HG02852 (cell line): ENCODE measurements around the gene LGR6.
"Not testable (repeated sequence)": the region's sequence is repeated elsewhere in the genome, so short reads cannot be mapped to it uniquely, and the experiment has no call there.

Experiments
- ATAC-seq: cut with Tn5 transposase; IDR thresholded peaks from one replicate; pipeline ENCODE4 v1.9.1; 2021; ENCODE audit warnings: mild to moderate bottlenecking, moderate library complexity; ENCODE audit not compliant: unreplicated experiment

Gene LGR6

DNA sequence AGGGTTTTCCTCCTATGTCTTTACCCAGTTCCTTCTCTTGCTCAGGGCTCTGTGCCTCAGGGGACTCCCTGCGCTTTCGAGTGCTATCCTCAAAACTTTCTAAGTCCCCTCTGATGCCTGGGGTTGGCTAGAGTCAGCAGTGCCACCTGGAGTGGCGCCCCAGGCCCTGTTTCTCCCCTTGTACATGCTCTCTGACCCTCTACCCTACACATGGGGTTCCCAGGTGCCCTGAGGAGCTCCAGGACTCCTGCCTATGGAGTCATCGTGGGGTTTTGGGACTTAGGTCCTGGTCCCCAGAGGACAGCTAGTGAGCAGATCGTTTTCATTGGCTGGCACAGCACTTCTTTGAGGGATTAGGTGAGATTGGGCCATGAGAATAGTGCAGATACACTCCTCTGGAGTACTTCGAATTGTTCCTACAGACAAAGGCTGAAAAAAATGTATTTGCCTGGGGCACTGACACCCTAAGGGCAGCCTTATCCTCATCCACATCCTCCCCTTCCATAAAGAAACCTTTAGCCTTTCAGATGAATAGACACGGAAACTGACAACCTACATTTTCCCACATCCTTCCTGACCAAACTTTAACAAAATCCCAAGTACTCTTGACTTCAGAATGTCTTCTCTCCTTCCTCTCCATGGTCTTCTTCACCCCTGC is 41.5 kb downstream of the LGR6 start:
- no peak for ATAC-seq

DNA sequence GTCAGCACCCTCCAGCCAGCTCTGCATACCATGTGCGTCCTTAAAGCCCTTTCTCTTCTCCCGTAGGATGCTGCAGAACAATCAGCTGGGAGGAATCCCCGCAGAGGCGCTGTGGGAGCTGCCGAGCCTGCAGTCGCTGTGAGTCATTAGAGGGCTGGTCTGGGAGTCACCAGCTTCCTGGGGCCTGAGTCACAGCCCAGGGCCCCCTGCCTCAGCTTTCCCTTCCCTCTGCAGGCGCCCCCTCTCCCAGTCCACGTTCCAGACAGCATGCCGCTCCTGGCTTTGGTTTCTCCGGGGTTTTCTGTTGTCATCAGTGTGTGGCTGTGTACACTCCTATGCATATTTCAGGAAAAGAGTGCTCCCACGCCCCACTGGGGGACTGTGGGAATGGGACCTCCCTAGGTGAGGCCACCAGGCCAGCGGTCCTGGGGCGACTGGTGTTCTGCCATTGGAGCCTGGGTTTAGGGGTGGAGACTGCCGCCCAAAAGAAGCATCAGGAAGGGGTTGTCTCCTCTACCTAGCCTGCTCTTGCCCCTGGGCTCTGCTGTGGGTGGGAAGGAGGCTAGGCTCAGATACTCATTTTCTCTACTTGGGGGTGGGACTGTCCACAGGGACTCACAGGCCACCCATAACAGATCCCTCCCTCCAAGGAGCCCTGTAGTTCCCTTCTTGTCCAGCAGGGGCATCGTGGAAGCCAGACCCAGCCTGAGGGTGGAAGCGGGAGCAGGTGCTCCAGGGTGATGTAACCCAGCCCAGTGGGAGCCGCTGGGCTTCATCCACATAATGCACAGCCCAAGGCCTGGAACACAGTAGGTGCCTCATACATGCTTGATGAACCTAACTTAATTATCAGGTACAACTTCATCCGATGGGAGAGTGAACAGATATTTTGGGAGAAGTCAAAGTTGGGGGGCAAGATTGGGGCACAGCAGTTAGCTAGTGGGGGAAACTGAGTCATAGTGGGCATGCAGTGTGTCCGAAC is 42.5 kb downstream of the LGR6 start:
- peak; percentile 54 for ATAC-seq

DNA sequence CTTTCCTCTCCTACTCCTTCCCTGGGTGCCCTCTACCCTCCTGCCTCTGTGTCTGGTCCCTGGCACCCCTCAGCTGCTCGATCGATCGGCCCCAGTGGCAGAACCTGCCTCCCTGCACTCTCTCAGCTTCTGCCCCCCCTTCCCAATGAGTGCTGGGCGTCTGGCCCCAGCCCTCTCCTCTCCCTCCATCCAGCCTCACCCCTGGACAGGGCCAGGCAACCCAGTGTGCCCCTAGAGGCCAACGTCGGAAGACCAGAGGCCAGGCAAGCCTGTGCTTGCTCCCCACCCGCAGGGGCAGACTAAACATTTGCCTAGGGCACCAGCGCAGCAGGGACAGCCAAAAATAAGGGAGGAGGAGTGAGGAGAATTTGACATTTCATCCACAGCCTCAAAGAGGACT is 43.5 kb downstream of the LGR6 start:
- no peak for ATAC-seq

DNA sequence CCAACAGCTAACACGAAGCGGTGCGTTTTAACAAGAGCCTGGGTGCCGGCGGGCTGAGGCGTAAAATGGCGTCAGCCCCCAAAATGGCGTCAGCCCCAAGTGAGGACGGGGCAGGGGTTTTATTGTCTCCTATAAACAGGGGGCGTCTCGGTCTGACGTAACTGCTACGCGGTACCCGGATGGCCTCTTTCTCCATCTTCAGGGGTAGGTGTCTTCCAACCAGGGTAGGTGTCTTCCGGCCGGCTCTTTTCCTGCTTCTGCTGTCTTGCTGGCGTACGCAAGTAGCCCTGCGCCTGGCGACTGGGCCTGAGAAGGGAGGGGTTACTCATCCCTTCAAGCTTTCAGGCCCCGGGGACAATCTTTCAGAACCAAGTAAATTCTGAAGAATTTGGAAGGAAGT is 45.3 kb downstream of the LGR6 start:
- ATAC-seq: no peak

DNA sequence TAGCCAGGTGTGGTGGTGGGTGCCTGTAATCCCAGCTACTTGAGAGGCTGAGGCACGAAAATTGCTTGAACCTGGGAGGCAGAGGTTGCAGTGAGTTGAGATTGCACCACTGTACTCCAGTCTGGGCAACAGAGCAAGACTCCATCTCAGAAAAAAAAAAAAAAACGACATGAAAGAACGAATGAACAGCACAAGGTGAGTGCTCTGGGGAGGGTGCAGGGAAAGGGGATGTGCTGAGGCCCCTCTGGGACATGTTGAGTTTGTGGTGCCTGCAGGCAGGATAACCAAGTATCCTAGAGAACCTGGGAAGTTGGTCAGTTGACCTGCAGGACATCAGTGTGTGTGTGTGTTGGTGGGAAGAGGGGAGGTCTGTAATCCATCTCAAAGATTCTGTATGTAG is 46.6 kb downstream of the LGR6 start:
- not testable (repeated sequence) for ATAC-seq

DNA sequence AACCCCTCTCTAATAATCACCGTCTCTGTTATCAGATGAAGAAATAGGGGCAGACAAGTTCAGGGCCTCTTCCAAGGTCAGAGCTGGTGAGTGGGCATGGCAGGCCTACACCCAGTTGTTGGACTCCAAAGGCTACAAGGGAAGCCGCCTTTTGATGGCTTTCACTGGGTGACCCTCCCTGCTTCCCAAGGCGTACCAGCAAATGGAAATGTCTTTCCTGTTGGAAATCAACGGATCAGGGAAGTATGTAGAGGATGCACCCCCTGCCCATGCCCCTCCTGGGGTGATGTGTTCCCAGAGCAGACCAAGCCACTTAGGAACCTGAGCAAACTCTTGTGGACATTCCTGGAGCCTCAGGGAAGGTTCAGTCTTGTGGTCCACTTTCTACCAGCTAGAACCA is 47.4 kb downstream of the LGR6 start:
- ATAC-seq: no peak

DNA sequence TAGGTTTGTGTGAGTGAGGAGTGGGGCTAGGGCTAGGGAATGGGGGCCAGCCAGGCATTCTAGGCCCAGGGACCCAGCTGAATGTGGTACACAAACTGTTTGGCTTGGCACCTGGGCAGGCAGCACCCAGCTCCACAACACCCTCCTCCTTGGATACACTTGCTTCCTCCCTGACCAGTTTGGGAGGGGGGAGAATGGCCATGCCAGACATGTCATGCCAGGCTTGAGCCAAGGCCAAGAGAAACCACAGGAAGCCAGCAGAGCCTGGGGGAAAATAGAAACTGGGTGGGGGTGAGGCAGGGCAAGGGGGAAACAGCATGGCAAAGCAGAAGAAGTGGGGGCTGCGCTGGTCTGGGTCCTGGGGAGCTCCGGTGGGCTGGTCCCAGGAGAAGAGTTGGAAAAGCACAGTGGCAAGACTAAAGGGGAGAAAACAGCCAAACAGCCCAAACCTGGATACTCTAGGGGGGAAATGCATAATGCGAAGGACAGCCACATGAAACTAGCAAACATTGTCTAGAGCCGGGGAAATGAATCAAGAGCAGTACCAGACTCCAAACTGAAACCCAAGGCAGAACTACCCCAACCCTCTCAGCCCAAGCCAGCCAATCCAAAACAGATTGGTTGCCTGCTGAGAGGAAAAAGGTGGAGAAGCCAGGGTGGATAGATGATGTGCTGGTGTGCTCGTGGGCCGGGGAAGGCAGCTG is 47.9 kb downstream of the LGR6 start:
- ATAC-seq: no peak

DNA sequence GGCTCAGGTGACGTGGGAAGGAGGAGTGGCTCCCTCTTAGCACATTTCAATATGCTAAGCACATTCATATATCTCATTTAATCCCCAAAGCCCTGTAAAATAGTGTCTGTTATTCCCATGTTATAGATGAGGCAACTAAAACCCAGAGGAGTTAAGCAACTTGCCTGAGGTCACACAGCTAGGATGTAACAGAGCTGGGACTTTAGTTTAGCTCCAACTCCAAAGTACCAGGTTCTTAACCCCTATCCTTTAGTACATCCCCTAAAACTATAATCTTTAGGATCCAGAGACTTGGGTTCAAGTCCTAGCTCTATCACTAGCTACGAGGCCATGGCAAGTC is 48.5 kb downstream of the LGR6 start:
- ATAC-seq: no peak

DNA sequence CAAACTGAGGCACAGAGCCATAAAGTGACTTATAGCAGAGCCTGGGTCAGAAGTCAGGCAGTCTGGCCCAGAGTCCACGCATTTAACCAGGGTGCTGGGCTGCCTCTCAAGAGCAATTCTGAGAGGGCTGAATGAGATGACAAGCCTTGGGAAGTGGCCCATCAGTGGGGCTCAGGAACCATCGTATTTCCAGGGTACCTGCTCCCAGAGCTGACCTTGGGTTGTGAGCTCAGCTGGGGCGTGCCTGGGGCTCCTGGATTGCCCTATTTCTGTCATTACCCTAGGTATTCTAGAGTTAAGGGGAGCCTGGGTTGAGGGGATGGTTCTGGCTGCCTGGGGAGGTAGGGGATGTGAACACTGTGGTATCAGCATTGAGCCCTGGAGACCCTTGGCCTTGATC is 49.4 kb downstream of the LGR6 start:
- no peak for ATAC-seq

DNA sequence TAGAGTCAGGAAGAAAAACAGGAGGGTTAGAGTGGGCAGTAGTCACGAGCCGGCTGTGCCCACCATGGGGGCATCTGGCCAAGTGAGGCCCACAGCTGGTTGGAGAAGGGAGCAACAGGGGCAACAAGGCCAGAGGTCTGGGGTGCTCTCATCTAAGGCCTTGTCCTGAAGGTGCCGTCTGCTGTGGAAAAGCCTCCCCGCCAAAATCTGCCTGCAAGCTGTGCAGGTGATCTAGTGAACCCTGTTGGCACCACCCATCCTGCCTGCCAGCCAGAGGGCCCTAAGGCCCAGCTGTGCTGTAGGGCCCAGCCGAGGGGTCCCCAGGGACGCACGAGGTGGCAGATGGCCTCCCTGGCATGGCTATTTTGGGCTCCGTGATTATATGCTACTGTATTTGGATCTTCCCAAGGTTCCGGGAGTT is 51.3 kb downstream of the LGR6 start:
- ATAC-seq: no peak

DNA sequence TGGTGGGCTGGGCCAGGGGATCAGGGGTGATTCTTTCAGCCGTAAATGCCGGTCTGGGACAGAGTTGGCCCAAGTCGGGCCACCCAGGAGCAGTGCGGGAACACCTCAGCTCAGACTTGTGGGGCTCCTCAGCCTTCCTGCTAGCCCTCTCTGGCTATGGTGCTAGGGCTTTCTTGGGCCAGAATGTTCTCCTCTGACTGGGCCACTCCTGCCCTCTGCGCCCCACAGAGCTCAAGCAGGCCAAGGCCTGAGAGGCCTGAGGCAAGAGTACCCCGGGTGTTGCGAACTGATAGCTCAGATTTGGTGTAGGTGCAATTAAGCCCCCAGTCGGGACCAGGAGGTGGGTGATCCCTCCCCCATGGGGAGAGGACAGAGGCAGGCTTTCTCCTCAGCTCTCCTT is 51.8 kb downstream of the LGR6 start:
- ATAC-seq: no peak

DNA sequence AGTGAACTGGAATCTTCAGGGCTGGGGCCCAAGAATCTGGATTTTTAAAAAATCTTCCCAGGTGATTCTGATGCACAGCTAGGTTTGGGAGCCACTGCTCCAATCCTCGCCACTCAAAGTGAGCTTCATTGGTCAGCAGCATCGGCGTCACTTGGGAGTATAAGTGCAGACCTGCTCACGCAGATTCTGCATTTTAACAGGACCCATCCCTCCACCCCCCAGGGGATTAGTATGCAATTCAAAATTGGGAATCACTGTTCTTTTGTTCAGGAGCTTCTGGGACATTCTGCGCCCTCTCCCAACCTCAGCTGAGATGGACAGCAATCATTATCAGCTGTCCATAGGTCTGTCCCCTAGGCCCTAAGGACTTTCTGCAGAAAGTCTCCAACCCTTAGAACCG is 53.5 kb downstream of the LGR6 start:
- no peak for ATAC-seq

DNA sequence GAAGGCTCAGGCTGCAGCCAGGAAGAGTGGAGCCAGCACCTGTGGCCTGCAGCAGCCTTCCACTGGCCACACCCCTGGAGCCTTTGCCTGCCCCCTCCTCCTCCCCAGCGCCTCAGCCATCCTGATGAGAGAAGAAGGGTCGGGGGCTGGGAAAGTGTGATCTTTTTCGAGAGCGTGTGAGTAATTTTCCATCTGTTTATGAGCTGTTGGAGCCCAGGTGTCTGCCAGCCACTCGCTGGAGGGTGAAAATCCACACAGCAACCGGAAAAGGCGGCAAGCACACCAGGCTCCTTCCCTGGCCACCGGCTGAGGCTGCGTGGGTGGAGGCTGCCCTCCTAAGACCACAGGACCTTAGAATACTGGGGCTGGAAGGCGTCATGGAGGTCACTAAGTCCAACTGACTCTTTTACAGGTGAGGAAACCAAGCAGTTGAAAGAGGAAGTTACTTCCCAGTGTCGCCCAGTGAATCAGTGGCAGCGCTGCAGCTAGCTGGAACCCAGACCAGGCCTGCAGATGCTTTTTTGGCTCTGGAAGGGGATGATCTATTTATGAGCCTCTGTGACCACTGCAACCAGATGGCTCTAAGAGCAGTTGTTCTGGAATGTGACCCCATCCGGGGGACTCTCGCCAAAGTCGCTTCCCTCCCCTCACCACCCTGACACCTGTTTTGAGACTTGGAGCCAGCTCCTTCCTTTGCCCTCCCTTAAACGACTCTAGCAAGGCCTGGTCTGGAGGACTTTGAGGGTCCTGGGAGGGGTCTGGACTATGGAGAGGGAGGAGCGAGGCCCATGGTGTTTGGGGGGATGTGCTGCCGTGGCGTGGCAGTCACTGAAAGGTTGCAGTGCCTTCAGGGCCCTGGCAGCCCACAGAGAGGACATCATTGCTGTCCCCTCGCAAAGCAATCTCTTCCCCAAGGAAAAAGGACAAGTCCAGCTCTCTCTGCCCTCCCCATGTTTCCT is 54.5 kb downstream of the LGR6 start:
- no peak for ATAC-seq

DNA sequence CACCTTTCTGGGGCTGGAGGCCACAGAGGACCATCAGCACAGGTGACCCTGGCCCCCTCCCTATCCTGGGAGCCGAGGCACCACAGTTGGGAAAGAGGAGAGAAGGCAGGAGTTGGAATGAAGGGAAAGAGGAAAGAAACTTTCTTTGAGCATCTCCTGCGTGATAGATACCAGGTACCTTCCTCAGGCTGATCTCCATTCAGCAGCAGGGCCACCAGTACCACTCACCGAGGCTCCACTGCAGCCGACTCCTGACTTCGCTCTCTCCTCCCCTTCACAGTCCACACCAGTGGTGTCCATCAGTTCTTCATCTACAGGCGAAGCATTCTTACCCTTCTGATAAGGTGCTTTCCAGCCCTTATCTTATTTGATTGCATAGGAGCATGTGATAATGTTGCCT is 55.3 kb downstream of the LGR6 start:
- ATAC-seq: no peak

DNA sequence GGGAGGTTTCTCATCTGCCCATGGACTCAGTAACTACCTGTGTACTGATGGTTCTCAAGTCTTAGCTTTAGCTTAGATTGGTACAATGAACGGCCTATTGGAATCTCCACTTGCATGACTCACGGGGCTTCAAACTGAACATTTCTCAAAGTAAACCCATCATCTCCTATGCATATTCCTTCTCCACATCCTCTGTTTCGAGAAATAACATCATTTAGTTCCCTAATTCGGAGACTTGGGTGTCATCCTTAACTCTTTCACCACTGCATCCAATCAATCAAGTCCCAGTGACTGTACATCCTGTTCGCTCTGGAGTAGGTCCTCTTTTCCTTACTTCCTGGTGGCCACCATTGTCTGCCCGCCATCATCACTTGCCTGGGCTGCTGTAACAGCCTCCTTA is 55.8 kb downstream of the LGR6 start:
- ATAC-seq: no peak

DNA sequence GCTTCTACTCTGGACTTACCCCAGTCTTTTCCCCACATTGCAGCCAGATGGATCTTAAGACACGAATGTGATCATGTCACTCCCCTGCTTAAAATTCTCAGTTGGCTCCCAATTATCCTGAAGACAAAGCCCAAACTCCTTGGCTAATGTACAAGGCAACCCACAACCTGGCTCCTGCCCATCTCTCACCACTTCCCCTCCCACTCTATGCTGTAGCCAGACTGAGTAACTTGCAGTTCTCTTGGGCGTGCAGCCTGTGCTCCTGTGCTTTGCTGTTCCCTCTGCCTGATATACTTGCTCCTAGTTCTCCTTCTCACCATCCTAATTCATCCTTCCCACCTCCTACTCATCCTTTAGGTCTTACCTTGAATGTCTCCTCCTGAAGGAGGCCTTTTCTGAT is 56.2 kb downstream of the LGR6 start:
- ATAC-seq: no peak

DNA sequence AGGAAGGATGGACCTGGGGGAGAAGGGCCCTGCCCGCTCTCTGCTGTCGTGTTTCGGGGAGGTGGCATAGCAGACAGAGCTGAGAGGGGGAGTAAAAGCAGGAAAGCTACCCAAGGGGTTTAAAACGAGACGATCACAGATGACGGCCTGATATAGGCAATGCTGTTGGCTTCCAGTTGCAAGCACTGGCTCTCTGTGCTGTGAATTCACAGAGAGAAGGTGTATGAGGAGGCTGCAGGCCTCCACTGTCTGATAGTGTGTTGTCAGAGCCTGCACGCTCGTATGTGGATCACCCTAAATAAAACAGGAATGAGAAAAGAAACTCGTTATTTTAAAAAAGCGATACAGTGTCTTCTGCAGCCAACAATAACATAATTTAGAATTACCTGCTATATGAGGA is 57.4 kb downstream of the LGR6 start:
- no peak for ATAC-seq

DNA sequence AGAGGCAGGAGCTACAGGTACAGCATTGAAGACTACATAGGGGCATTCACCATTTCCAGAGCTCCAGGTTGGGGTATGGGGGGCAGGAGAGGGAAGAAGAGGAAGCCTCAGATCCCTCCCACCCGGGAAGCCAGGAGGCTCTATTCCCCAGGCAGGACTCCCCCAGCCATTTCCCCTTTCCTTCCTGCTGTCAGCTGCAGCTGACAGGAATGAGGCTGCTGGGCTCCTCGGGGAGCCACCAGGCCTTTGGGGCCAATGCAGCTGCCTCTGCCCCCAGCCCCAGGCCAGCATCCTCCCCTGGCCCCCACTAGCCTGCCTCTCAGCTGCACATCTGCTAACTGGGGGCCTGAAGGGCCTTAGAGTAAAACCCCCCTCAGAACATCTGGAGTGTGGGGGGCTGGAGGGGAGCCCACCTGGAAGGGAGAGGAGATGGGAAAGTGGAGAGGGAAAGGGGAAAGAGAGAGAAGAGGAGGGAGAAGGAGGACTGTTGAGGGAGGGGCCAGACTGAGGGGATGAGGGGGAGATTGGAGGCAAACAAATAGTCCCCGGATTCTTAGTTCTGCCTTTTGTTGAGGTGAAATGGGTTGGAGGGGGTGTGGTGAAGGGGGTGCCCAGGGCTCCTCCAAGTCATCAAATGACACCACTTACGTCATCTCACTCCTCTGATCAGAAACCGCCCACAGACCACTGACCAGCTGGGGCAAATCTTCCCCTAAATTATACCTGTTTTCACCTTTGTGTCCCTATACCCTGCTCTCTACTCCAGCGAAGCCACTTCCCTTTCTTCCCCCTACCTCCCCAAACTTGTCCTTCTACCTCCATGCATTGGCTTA is 58.0 kb downstream of the LGR6 start:
- ATAC-seq: no peak

DNA sequence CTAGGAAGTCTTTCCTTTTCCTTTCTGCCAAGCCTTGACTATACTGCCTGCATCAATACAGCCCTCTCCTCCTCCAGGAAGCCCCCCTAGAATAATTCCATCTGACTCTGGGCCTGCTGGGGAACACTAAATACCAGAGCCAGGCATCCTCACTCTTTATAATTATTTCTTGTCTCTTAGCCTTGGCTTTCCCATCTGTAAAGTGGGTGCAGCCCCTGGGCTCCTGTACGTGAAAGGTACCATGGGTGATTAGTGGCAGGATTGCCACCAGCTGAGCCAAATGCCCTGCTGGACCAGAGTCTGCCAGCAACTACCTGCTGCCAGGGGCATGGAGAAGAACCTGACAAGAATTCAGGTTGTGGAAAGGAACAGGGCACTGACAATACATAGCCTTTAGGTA is 58.7 kb downstream of the LGR6 start:
- ATAC-seq: no peak
